Measurements from ENCODE around the gene WDR31.

- no peak for TF ChIP-seq PBX3 (CRISPR knock-in tag; IDR thresholded peaks at IDR 0.05)
- no peak for TF ChIP-seq CTCF (tag by site-specific recombination; IDR thresholded peaks at IDR 0.05)
- TF ChIP-seq ZNF747 (tag by site-specific recombination; IDR thresholded peaks at IDR 0.05): no peak
- TF ChIP-seq SP7 (tag by site-specific recombination; IDR thresholded peaks at IDR 0.05): no peak
- no peak for TF ChIP-seq KLF1 (tag by site-specific recombination; IDR thresholded peaks at IDR 0.05)
- TF ChIP-seq ZNF629 (tag by site-specific recombination; IDR thresholded peaks at IDR 0.05): no peak
- no peak for TF ChIP-seq ZNF24 (tag by site-specific recombination; IDR thresholded peaks at IDR 0.05)
- TF ChIP-seq REST (tag by site-specific recombination; IDR thresholded peaks at IDR 0.05): no peak
Observed at GRCh38 chr9:113381909-113382411, 41.9 kb upstream of the WDR31 start.

Measured in HEK293 (cell line).